ELF-1 (cell line): ENCODE data around the gene DNAJC18.
"Not testable (repeated sequence)": the region's sequence is repeated elsewhere in the genome, so short reads cannot be mapped to it uniquely, and the experiment has no call there.

ENCODE experiments used
- DNase-seq: peaks from one replicate; pipeline ENCODE4 v3.0.0-alpha.2; 2016; ENCODE audit warnings: low read depth, low spot score

The DNAJC18 gene

GRCh38 chr5:139439013-139439903 is at the start of gene DNAJC18:
DNAJC18 (minus strand) TSS chr5:139439525; CDS start chr5:139439445, 80 bp downstream.
- DNase-seq = peak; percentile 94

- no peak for DNase-seq
Measured at GRCh38 chr5:139488260-139488659, 48.9 kb upstream of the DNAJC18 start.

- DNase-seq = peak; percentile 50
Measured at GRCh38 chr5:139486201-139486600, 46.9 kb upstream of the DNAJC18 start.

DNA sequence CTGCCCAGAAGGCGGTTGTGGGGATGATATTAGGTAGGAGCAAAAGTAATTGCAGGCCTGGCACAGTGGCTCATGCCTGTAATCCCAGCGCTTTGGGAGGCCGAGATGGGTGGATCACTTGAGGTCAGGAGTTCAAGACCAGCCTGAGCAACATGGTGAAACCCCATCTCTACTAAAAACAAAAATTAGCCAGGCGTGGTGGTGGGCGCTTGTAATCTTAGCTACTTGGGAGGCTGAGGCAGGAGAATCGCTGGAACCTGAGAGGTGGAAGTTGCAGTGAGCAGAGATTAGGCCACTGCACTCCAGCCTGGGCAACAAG is 43.5 kb upstream of the DNAJC18 start:
- not testable (repeated sequence) for DNase-seq

- DNase-seq = no peak
Measured at GRCh38 chr5:139482050-139482889, 42.9 kb upstream of the DNAJC18 start, which contains the start of gene STING1. STING1 (minus strand) TSS chr5:139482758; CDS start chr5:139481704, 1,054 bp downstream.

DNA sequence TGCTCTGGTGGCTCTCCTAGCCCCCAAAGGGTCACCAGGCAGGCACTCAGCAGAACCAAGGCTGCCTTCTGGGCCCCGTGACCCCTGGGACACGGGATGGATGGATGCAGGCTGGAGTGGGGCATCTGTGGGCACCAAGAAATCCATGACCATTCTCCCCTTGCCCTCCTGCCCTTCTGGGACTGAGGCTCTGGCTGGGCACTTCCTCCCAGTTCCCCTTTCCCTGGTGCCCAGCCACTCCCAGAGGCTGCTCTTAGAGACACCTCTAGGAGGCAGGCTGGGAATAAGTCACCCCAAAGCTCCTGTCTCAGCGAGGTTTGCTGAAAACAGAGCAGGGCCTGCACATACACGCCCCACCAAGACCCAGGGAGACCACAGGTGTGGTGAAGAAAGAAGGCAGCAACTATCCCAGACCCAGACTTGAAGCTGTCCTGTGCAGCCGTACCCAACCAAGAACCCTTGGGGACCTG is 42.3 kb upstream of the DNAJC18 start:
- no peak for DNase-seq

DNA sequence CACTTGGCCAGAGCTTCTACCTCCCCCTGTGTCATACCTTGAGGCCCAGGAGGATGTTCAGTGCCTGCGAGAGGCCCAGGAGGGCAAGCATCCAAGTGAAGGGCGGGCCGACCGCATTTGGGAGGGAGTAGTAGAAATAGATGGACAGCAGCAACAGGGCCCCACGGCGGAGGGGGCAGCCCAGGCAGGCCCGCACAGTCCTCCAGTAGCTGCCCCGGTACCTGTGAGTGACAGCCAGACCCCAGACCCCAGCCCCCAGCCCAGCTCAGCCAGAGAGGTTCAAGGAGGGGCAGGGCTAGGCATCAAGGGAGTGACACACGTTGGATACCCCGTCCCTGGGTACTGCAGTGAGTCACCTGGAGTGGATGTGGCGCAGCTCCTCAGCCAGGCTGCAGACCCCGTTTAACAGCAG is 41.8 kb upstream of the DNAJC18 start:
- no peak for DNase-seq

GRCh38 chr5:139479729-139480128 is 40.4 kb upstream of the DNAJC18 start:
- not testable (repeated sequence) for DNase-seq

DNA sequence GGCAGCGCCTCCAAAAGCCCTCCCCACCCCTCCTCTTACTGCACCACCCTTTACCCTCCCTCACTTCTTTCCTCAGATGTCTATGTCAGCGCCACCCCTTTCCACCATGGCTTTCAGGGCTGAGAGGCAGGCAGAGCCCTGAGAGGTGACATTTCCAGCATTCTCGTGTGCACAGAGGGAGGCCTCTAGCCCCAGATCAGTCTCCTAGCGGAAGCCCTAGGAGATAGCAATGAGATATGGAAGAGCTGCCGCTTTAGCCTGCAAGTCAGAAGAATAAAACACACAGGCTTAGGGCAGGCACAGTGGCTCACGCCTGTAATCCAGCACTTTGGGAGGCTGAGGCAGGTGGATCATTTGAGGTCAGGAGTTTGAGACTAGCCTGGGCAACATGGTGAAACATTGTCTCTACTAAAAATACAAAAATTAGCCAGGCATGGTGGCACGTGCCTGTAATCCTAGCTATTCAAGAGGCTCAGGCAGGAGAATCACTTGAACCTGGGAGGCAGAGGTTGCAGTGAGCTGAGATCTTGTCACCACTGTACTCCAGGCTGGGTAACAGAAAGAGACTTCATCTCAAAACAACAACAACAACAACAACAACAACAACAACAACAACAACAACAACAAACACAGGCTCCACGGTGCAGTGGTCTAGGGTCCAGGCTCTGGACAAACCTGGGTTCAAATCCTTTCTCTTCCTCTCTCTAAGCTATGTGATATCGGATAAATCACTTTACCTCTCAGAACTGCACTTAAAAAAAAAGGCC is 39.5 kb upstream of the DNAJC18 start:
- DNase-seq = peak; percentile 30

DNA sequence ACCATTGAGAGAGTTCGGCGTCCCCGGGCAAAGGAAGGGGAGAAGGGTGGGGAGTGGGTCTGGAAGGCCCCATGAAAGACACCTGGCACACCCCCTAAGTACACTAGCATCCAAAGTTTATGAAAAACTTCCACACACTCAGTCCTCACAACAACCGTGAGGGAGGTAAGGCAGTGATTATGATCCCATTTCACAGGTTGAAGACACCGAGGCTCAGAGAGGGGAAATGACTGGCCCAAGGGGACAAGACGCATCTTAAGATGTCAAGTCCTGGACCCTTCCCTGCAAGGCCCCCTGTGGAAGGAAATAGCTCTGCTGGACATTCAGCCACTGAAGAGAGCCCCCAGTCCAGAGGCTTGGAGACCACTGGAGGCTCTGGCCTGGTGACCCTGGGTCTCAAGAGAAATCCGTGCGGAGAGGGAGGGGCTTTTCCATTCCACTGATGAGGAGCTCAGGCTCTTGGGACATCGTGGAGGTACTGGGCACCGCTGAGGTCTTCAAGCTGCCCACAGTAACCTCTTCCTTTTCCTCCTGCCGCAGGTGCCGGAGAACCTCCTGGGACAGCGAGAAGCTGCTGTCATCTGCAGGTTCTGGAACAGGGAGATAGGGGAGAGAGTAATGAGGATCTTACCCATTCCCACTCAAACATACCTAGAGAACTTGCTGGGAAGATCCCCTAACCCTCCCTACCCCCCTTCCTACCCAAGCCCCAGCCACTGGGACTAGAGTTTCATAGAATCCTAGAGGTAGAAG is 36.7 kb upstream of the DNAJC18 start:
- DNase-seq = no peak

GRCh38 chr5:139474890-139475791 is 35.8 kb upstream of the DNAJC18 start:
- no peak for DNase-seq

- no peak for DNase-seq
Measured at GRCh38 chr5:139473565-139473964, 34.2 kb upstream of the DNAJC18 start.

- DNase-seq = peak; percentile 89
Measured at GRCh38 chr5:139473105-139473504, 33.8 kb upstream of the DNAJC18 start.

DNA sequence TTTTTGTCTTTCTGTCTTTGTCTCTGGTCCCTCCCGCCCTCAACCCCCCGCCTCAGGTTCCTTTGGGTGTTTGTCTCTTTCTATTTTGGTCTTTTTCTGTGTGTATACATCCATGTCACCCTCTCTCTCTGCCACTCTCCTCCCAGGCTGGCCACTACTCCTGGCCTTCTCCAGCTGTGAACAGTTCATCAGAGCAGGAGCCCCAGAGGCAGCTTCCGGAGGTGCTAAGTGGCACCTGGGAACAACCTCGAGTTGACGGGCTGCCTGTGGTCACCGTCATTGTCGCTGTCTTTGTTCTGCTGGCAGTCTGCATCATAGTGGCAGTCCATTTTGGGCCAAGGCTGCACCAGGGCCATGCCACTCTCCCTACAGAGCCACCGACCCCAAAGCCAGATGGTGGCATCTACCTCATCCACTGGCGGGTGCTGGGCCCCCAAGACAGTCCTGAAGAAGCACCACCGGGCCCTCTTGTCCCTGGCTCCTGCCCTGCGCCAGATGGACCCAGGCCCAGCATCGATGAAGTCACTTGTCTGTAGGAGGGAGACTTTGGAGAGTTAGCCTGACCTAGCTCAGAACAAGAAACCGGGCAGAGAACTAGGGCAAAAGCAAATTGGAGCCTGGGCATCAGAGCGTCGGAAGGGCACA is 33.2 kb upstream of the DNAJC18 start:
- peak; percentile 28 for DNase-seq

DNA sequence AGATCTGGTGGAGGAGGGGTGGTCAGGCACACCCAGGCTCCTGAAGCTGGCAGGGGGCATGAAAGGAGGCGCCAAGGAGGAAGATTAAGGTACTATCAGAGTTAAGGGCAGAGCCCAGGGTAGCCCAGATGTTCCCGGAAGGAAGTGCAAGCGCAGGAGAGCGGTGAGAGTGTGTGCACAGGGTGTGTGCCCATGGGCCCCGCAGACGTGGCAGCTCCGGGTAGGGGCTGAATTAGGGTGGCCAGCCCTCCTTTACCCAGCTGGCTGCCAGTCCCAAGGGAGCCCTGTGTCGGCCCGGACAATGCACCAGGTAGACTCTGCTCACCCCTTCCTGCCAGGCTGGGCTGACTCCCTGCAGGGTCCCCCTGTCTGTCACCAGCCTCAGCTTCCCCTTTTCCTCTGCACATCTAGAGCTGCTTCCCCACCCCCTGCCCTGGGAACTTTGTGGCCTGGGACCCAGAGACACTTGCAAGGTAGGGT is 31.5 kb upstream of the DNAJC18 start, which contains the start of gene SMIM33:
Gene SMIM33, plus strand, starts transcription at position 184 of the 480 bp plus-strand sequence. Its CDS starts 118 bp downstream, at position 302.
- no peak for DNase-seq

DNA sequence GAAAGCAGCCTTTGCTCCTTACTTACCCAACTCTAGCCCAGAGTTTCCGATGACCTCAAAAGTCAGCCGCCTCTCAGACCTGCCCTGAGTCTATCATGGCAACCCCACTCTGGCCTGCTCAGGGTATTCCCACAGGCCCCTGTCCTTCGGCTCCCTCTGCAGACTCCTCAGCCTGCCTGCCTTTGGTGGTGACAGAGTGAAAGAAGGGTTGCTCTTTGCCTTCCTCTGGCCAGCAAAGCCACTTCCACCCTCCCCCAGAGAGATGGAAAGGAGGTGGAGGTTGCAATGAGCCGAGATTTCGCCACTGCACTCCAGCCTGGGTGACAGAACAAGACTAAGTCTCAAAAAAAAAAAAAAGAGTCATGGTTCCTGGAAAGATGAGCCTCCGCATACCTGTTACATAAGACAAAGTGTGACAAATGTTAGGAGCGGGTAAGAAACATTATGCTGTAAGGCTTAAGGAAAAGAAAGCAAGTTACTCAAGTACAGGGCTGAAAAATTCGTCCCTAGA is 29.2 kb upstream of the DNAJC18 start:
- peak; percentile 32 for DNase-seq

- DNase-seq = peak; percentile 66
Measured at GRCh38 chr5:139462586-139463276, 23.4 kb upstream of the DNAJC18 start, which contains the start of gene ECSCR. ECSCR (minus strand) TSS chr5:139462743; CDS start chr5:139462670, 73 bp downstream.

DNA sequence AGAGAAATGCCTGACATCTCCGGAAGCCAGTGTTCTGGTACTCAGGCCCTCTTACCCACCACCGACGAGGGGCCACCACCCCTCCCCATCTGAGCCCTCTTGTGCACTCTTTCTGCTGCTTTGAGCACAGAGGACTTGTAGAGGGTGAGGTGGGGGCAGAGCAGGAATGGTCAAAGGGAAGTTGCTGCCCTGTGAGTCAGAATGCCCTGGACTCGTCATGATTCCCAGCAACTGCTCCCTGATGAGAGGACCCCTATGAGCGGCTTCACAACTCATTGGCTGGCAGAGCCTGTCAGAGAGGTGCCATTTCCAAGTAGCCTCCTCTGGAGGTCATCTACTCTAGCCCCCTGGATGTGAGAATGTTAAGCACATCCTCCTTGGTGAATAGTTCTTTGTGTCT is 22.4 kb upstream of the DNAJC18 start:
- no peak for DNase-seq
